GM12878 (cell line): ENCODE data around the gene NEO1. TPM values are rescaled to one million over a fixed set of nuclear protein-coding genes. Genes with fewer than 3 reads are reported as not detected.

ENCODE experiments used
- ATAC-seq: fragments of 200-7000 bp; cut with Tn5 transposase; 3 replicates; pipeline ENCODE4 v1.9.1; 2020; ENCODE audit warnings: mild to moderate bottlenecking, moderate library complexity
- BruUV-seq: library from RNA; stranded (reverse); fragments of 400-500 nt; replicated peaks from 2 replicates; lab custom pipeline; 2021; lab: Mats Ljungman, UMichigan
- CTCF ChIA-PET: fragments of 300-600 bp; sonication (Branson Sonifier 250); formaldehyde crosslinking; extraction: SDS; loops from one replicate; lab custom pipeline; 2021; ENCODE audit warnings: inconsistent platforms; lab: Yijun Ruan, JAX
- POLR2A ChIA-PET: fragments of 350-600 bp; formaldehyde crosslinking; extraction: SDS; loops from one replicate; lab custom pipeline; 2021; ENCODE audit warnings: inconsistent platforms; lab: Charles Lee
- RAD21 ChIA-PET: fragments of 300-600 bp; sonication (Branson Sonifier 250); formaldehyde crosslinking; loops from one replicate; lab custom pipeline; 2023; ENCODE audit warnings: antibody characterized with exemption; ENCODE audit not compliant: unreplicated experiment; lab: Charles Lee
- SMC1A ChIA-PET: fragments of 300-600 bp; sonication (Branson Sonifier 250); formaldehyde crosslinking; loops from one replicate; lab custom pipeline; 2023; ENCODE audit not compliant: unreplicated experiment, uncharacterized antibody; lab: Charles Lee
- DNase-seq: peaks from one replicate; pipeline ENCODE4 v3.0.0-alpha.2; 2011; ENCODE audit warnings: low read depth, low spot score
- FAIRE-seq: peaks from 3 replicates; lab custom pipeline; 2011; peaks lifted over from hg19 to GRCh38; lab: Jason Lieb, UNC
- H2AFZ ChIP-seq: 2 replicates; pipeline ENCODE4 v1.6.0; 2011; ENCODE audit warnings: low read depth, low read length, control low read depth; ENCODE audit not compliant: control insufficient read depth
- H3K27ac ChIP-seq: 2 replicates; pipeline ENCODE4 v1.5.1; 2011; ENCODE audit warnings: control low read depth; ENCODE audit not compliant: control insufficient read depth, insufficient read depth
- H3K27me3 ChIP-seq, 2 experiments: replicated peaks in 1 of 2; 2 replicates each; pipeline versions ENCODE4 v1.6.0 to v1.6.1; 2011; ENCODE audit warnings: low read length in 1 of 2; ENCODE audit not compliant: control insufficient read depth in 2 of 2, insufficient read depth in 2 of 2
- H3K36me3 ChIP-seq, 2 experiments: 2 replicates each; pipeline ENCODE4 v1.5.1; 2011; ENCODE audit warnings: low read length in 1 of 2; ENCODE audit not compliant: control insufficient read depth in 2 of 2, insufficient read depth in 2 of 2
- H3K4me1 ChIP-seq: 2 replicates; pipeline ENCODE4 v1.6.1; 2011; ENCODE audit warnings: mild to moderate bottlenecking, low read length, moderate library complexity, mixed read lengths; ENCODE audit not compliant: control insufficient read depth, insufficient read depth
- H3K4me2 ChIP-seq: 2 replicates; pipeline ENCODE4 v1.6.0; 2011; ENCODE audit warnings: control low read depth; ENCODE audit not compliant: control insufficient read depth, insufficient read depth
- H3K4me3 ChIP-seq: fragments of 200-600 bp; sonication (generic); 2 replicates; pipeline ENCODE4 v1.5.1; 2016
- H3K79me2 ChIP-seq: 2 replicates; pipeline ENCODE4 v1.6.0; 2011; ENCODE audit warnings: low read length; ENCODE audit not compliant: control insufficient read depth, insufficient read depth
- H3K9ac ChIP-seq: 2 replicates; pipeline ENCODE4 v1.8.0; 2011; ENCODE audit warnings: low read length, control low read depth, mixed read lengths; ENCODE audit not compliant: control insufficient read depth, insufficient read depth
- H3K9me3 ChIP-seq: replicated peaks from 3 replicates; pipeline ENCODE4 v1.5.1; 2011; ENCODE audit warnings: mild to moderate bottlenecking, low read length; ENCODE audit not compliant: control insufficient read depth, insufficient read depth
- H4K20me1 ChIP-seq: 2 replicates; pipeline ENCODE4 v1.6.0; 2011; ENCODE audit not compliant: control insufficient read depth, insufficient read depth
- ASH2L ChIP-seq: fragments of 300-600, 200-600 bp; sonication (generic); IDR thresholded peaks from 2 replicates; pipeline ENCODE4 v1.6.1; 2017; ENCODE audit warnings: low read depth, mild to moderate bottlenecking, borderline replicate concordance
- CTCF ChIP-seq, 3 experiments: IDR thresholded peaks in 2 of 3; conservative IDR thresholded peaks in 1 of 3; 2 replicates each; pipeline ENCODE4 v1.5.1; 2011; ENCODE audit warnings: low read depth in 3 of 3, low read length in 3 of 3, mild to moderate bottlenecking in 3 of 3, control low read depth in 2 of 3, moderate library complexity in 2 of 3, inconsistent platforms in 1 of 3, mixed read lengths in 1 of 3; ENCODE audit not compliant: control insufficient read depth in 2 of 3, insufficient read depth in 1 of 3; ENCODE audit errors: extremely low read depth in 1 of 3
- GABPA ChIP-seq: IDR thresholded peaks from 2 replicates; pipeline ENCODE4 v1.6.1; 2014; ENCODE audit warnings: antibody characterized with exemption, low read depth, mild to moderate bottlenecking, inconsistent platforms
- JUND ChIP-seq: IDR thresholded peaks from 2 replicates; pipeline ENCODE4 v1.6.1; 2012; ENCODE audit warnings: low read depth, mild to moderate bottlenecking, low read length, improper control_type of control experiment, moderate library complexity
- POLR2AphosphoS2 ChIP-seq: IDR thresholded peaks from 2 replicates; pipeline ENCODE4 v1.6.1; 2011; ENCODE audit warnings: low read depth, mild to moderate bottlenecking, low read length, improper control_type of control experiment, moderate library complexity
- RAD21 ChIP-seq: IDR thresholded peaks from 2 replicates; pipeline ENCODE4 v1.6.1; 2011; ENCODE audit warnings: mild to moderate bottlenecking, low read depth, low read length, moderate library complexity; ENCODE audit not compliant: insufficient read depth
- SMC3 ChIP-seq: IDR thresholded peaks from 2 replicates; pipeline ENCODE4 v1.6.1; 2011; ENCODE audit warnings: low read length, improper control_type of control experiment, borderline replicate concordance
- SPI1 ChIP-seq: IDR thresholded peaks from 2 replicates; pipeline ENCODE4 v1.6.1; 2011; ENCODE audit warnings: low read depth, mild to moderate bottlenecking, low read length, moderate library complexity, borderline replicate concordance; ENCODE audit not compliant: insufficient read depth
- WGBS: methylation state at CpG from one replicate; pipeline ENCODE4 v1.1.6; 2016; ENCODE audit warnings: low lambda C conversion rate; ENCODE audit not compliant: insufficient replicate concordance, insufficient coverage; ENCODE audit errors: missing lambda C conversion rate; 5-methylcytosine and 5-hydroxymethylcytosine counted together
- in situ Hi-C: fragments of 300-500 bp; cut with MboI; formaldehyde crosslinking; loops from 9 replicates; pipeline ENCODE4 v1.14.3; 2018; ENCODE audit warnings: mixed read lengths
- intact Hi-C: fragments of 100-400 bp; cut with micrococcal nuclease; formaldehyde crosslinking; loops from one replicate; pipeline ENCODE4 v1.14.2; 2022; ENCODE audit not compliant: unreplicated experiment
- polyA plus RNA-seq, 11 experiments: library from polyadenylated mRNA; depleted of rRNA in 4 of 11; unstranded in 6 of 11; stranded (reverse) in 5 of 11; fragments of >200 nt; fragmentation: Nextera tagmentation in 4 of 11; fragmentation: Illumina TruSeq in 1 of 11; extraction: Ambion mirVana in 4 of 11; extraction: Trizol in 1 of 11; gene quantifications; 1 replicate in 1 of 11; 2 replicates in 10 of 11; pipeline versions ENCODE4 v1.2.1 to v1.2.3, GENCODE V29; 2011 to 2016; ENCODE audit warnings: inconsistent platforms in 2 of 11, missing spikeins in 2 of 11, low read depth in 1 of 11
- total RNA-seq, 4 experiments: library from RNA; depleted of rRNA in 3 of 4; stranded (reverse); fragments of >200 nt in 3 of 4; fragmentation: Illumina TruSeq in 1 of 4; extraction: Trizol in 1 of 4; gene quantifications; 2 replicates each; pipeline versions ENCODE4 v1.2.1 to v1.2.3, GENCODE V29; 2013 to 2021

Gene NEO1
- total and polyA plus RNA-seq, 10 of the 15 experiments (the other 5 are each of a cell fraction or from before 2014, with no cell fraction given), result 0.03 to 2.0 (median 0.32) TPM

GRCh38 chr15:73127302-73127936, 75.2 kb downstream of the NEO1 start:
- ChIA-PET POLR2A (no interaction called here), CTCF (interaction anchor here (0.6 to 2.0 kb wide), 5 partner anchors 8 to 405 kb away, joined by 3 to 9 read pairs (median 4); no protein-coding TSS in a partner anchor), SMC1A (interaction anchor here (1.0 kb wide), 1 partner anchor 138 kb away, joined by 3 read pairs; no protein-coding TSS in a partner anchor), RAD21 (no interaction called here)
- no peaks in the 10 kb centered on the region for H3K36me3 ChIP-seq
- H3K4me2 ChIP-seq, result no peak overlapping the region
- no peaks in the 10 kb centered on the region for H3K4me1 ChIP-seq
- no TSS peak for BruUV-seq
- H3K9me3 ChIP-seq, result no peaks in the 10 kb centered on the region
- no peak overlapping the region for H3K4me3 ChIP-seq
- no peaks in the 10 kb centered on the region for H4K20me1 ChIP-seq
- no peaks in the 10 kb centered on the region for H3K79me2 ChIP-seq
- TF ChIP-seq RAD21 (0 out of 2 replicates have a peak, but pooled peaks have one; percentile 8), ASH2L (no peak), JUND (no peak), POLR2AphosphoS2 (no peak), SMC3 (peak; percentile 17; the same call in 1 of the 2 replicates), GABPA (peak; percentile 45; the same call in 1 of the 2 replicates), SPI1 (peak; percentile 81), CTCF (IDR thresholded peaks at IDR 0.05 in 2 of 3, conservative IDR thresholded peaks at IDR 0.05 in 1 of 3; ENCODE audit: control insufficient read depth in 2 of 3, extremely low read depth in 1 of 3, insufficient read depth in 1 of 3, low read depth in 3 of 3, low read length in 3 of 3) (peak; percentile 70 to 92 (median 89))
- intact Hi-C loops (loop anchor here (5.0 kb wide), 1 partner anchor 115 kb away; no protein-coding TSS in a partner anchor), in situ Hi-C loops (no loop called here)
- DNase-seq, result peak; percentile 7
- no peaks in the 10 kb centered on the region; a peak in 1 of 4 replicates for H3K27me3 ChIP-seq
- no peak overlapping the region for H2AFZ ChIP-seq
- no peak overlapping the region for H3K27ac ChIP-seq
- peak; percentile 92 for ATAC-seq
- FAIRE-seq, result peak; percentile 84
- no peak overlapping the region for H3K9ac ChIP-seq
- 0% methylated on average over 2 of the region's 2 CpGs for WGBS
